GM19395 (cell line): ENCODE results near the gene WDR26.
A peak's percentile ranks its signal among the peaks of the same experiment; 100 is the strongest.
"Not testable (repeated sequence)": the region's sequence is repeated elsewhere in the genome, so short reads cannot be mapped to it uniquely, and the experiment has no call there.

Experiments used
- ATAC-seq: cut with Tn5 transposase; IDR thresholded peaks from one replicate; pipeline ENCODE4 v1.9.1; 2021; ENCODE audit warnings: mild to moderate bottlenecking, moderate library complexity; ENCODE audit not compliant: unreplicated experiment

WDR26 gene

DNA sequence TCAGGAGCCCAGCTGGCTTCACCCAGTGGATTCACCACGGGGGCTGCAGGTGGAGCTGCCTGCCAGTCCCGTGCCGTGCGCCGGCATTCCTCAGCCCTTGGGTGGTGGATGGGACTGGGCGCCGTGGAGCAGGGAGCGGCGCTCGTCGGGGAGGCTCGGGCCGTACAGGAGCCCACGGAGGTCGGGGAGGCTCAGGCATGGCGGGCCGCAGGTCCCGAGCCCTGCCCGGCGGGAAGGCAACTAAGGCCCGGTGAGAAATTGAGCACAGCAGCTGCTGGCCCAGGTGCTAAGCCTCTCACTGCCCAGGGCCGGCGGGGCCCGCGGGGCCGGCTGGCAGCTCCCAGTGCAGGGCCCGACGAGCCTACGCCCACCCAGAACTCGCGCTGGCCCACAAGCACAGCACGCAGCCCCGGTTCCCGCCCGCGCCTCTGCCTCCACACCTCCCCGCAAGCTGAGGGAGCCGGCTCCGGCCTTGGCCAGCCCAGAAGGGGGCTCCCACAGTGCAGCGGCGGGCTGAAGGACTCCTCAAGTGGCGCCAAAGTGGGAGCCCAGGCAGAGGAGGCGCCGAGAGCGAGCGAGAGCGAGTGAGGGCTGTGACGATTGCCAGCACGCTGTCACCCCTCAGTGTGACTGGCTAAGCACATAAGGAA, 82.0 kb downstream of the WDR26 start:
- not testable (repeated sequence) for ATAC-seq

DNA sequence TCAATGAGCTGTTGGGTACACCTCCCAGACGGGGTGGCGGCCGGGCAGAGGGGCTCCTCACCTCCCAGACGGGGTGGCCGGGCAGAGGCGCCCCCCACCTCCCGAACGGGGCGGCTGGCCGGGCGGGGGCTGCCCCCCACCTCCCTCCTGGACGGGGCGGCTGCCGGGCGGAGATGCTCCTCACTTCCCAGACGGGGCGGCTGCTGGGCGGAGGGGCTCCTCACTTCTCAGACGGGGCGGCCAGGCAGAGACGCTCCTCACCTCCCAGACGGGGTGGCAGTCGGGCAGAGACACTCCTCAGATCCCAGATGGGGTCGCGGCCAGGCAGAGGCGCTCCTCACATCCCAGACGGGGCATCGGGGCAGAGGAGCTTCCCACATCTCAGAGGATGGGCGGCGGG, 84.9 kb downstream of the WDR26 start:
- not testable (repeated sequence) for ATAC-seq

DNA sequence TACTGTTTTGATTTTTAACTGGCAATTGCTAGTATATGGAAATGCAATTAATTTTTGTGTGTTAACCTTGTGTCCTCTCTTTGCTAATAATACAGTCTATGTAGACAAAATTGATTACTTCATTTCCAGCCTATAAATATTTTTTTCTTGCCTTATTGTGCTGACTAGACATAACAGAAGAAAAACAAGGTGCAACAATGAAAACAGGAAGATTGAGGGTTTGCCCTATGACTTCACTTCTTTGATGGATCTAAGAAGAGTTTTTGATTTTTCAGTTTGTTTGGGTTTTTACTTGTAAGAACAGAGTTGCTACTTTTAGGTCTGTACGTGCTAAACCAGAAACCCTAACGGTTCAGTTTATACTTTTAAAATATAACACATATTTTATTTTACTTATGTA, 86.5 kb downstream of the WDR26 start:
- no peak for ATAC-seq

DNA sequence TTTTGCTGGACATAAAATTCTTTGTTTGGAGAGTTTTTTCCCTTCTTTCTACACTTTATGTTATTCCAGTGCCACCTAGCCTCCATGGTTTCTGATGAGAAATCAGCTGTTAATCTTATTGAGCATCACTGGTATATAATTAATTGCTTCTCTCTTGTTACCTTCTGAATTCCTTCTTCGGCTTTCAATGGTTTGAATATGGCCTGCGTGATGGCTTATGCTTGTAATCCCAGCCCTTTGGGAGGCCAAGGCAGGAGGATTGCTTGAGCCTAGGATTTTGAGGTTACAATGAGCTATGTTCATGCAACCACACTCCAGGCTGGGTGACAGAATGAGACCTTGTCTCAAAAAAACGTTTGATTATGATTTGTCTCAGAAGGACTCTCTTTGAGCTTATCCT, 90.9 kb downstream of the WDR26 start:
- no peak for ATAC-seq

DNA sequence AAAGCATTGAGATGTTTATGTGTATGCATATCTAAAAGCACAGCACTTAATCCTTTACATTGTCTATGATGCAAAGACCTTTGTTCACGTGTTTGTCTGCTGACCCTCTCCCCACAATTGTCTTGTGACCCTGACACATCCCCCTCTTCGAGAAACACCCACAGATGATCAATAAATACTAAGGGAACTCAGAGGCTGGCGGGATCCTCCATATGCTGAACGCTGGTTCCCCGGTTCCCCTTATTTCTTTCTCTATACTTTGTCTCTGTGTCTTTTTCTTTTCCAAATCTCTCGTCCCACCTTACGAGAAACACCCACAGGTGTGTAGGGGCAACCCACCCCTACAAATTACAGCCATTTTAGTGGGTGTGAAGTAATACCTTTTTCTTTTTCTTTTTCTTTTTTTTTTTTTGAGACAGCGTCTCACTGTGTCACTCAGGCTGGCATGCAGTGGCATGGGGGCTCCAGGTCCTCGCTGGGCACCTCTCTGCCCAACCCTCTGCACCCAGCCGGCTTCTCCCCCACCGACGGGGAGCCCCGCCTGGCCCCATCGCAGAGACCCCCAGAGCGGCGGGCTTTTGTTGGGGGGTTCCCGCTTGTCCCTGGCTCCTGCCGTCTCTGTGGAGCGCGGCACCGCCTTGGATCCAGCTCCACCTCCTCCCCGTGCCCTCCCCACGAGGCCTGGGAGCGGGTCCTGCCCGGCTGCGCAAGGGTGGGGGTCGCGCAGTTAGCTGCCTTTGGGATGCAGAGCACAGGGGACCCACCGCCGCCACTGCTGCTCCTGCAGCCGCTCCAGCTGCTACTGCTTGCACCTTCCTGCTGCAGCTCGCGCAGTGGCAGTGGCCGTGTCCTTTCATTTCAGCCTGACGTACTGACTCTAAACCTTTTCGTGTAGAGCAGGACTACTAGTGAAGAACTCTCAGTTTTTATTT, 93.9 kb downstream of the WDR26 start:
- peak; percentile 85 for ATAC-seq

DNA sequence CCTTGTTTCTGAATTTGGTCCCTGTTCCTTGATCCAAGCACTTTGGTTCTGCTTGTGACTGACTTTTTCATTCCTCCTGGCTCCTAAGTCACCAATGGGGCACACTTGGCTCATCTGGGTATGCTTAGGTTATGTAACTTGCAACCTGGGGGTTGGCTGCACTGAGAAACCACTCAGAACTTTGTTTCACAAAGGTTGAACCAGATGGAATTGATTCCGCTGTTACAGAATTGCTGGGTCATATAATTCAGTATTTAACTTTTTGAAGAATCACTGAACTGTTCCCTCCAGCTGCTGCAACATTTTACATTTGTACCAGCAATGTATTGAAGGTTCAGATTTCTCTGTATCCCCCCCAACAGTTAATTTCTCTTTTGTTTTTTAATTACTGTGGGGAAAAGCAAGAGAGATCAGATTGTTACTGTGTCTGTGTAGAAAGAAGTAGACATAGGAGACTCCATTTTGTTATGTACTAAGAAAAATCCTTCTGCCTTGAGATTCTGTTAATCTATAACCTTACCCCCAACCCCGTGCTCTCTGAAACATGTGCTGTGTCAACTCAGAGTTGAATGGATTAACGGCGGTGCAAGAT, 95.1 kb downstream of the WDR26 start:
- ATAC-seq: no peak

DNA sequence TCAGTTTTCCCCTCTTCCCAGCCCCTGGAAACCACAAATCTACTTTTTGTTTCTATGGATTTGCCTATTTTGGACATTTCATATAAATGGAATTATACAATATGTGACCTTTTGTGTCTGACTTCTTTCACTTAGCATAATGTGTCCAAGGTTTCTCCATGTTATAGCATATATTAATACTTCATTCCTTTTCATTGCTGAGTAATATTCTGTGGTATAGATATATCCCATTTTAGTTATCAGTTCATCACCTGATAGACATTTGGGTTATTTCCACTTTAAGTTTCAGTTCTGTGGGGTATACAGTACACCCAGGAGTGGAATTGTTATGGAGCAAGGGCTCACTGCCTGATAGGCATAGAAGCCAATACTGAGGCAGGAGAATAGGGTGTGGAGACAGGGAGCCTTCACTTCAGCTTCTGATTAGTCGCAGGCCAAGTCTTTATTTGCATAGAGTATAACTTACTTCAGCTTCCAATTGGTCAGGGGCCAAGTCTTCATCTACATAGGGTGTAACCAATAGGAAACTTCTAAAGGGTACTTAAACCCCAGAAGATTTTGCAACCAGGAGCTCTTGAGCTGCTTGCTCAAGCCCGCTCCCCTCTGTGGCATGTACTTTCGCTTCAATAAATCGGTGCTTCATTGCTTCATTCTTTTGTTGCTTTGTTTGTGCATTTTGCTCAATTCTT, 96.3 kb downstream of the WDR26 start:
- ATAC-seq: no peak
